OCI-LY7 (cell line): Measurements from ENCODE around the gene VKORC1.

ENCODE experiments used
- EZH2phosphoT487 ChIP-seq: fragments of 200-600 bp; sonication (generic); IDR thresholded peaks from 2 replicates; pipeline ENCODE4 v1.6.1; 2018; ENCODE audit warnings: low read depth, borderline replicate concordance, mild to moderate bottlenecking, mixed run types, antibody characterized with exemption, low read length, moderate library complexity, mixed read lengths
- TF ChIP-seq, protein P1 (sequence below): fragments of 200-600 bp; sonication (generic); conservative IDR thresholded peaks from 2 replicates; pipeline ENCODE4 v1.5.1; 2014; ENCODE audit warnings: mild to moderate bottlenecking, antibody characterized with exemption, low read length, moderate library complexity, mixed read lengths

DNA sequence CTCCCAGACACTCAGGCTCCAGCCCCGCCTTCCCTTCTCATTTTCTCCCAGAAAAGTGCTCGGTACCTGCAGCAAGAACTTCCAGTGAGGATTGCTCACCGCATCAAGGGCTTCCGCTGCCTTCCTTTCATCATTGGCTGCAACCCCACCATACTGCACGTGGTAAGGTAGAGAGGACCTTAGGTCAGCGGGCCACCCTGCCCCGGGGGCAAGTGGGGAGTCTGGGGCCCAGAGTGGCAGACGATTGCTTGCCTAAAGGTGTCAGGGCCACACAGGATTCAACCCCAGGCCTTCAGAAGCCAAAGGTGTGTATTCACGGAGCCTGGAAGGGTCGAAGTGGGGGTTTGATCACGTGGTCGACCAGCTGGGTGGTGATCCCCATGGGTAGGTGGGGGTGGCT lies 15.0 kb upstream of the VKORC1 start:
- TF ChIP-seq, protein P1, sequence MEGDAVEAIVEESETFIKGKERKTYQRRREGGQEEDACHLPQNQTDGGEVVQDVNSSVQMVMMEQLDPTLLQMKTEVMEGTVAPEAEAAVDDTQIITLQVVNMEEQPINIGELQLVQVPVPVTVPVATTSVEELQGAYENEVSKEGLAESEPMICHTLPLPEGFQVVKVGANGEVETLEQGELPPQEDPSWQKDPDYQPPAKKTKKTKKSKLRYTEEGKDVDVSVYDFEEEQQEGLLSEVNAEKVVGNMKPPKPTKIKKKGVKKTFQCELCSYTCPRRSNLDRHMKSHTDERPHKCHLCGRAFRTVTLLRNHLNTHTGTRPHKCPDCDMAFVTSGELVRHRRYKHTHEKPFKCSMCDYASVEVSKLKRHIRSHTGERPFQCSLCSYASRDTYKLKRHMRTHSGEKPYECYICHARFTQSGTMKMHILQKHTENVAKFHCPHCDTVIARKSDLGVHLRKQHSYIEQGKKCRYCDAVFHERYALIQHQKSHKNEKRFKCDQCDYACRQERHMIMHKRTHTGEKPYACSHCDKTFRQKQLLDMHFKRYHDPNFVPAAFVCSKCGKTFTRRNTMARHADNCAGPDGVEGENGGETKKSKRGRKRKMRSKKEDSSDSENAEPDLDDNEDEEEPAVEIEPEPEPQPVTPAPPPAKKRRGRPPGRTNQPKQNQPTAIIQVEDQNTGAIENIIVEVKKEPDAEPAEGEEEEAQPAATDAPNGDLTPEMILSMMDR = no peak
- TF ChIP-seq EZH2phosphoT487 = no peak
